Neuron (in vitro differentiated cells): ENCODE data around the gene SORCS3.

Experiments
- H2AFZ ChIP-seq: one replicate; pipeline ENCODE4 v1.6.1; 2013; ENCODE audit warnings: low read depth, mild to moderate bottlenecking, inconsistent platforms, low read length, moderate library complexity
- H3K27me3 ChIP-seq: one replicate; pipeline ENCODE4 v1.6.1; 2013; ENCODE audit warnings: low read length; ENCODE audit not compliant: insufficient read depth
- H3K36me3 ChIP-seq: one replicate; pipeline ENCODE4 v1.6.1; 2013; ENCODE audit warnings: low read length; ENCODE audit not compliant: insufficient read depth
- H3K4me1 ChIP-seq: one replicate; pipeline ENCODE4 v1.6.1; 2013; ENCODE audit warnings: low read length; ENCODE audit not compliant: insufficient read depth
- H3K4me3 ChIP-seq: 2 replicates; pipeline ENCODE4 v1.5.1; 2013; ENCODE audit warnings: mild to moderate bottlenecking, low read length, moderate library complexity
- H3K9me3 ChIP-seq: one replicate; pipeline ENCODE4 v1.6.1; 2013; ENCODE audit warnings: low read length

The SORCS3 gene

GRCh38 chr10:104875561-104875960 is 234.5 kb downstream of the SORCS3 start:
- Histone ChIP-seq H3K4me1 (no peaks in the 10 kb centered on the region), H3K9me3 (no peaks in the 10 kb centered on the region)

GRCh38 chr10:104880624-104881398 is 239.7 kb downstream of the SORCS3 start:
- no peak overlapping the region for H3K4me3 ChIP-seq
- H3K4me1 ChIP-seq: no peaks in the 10 kb centered on the region
- no peak overlapping the region for H2AFZ ChIP-seq
- H3K36me3 ChIP-seq: no peaks in the 10 kb centered on the region
- no peaks in the 10 kb centered on the region for H3K9me3 ChIP-seq
- H3K27me3 ChIP-seq: no peaks in the 10 kb centered on the region

More at GRCh38 chr10:104875561-104875960, 234.5 kb downstream of the SORCS3 start:
- H3K36me3 ChIP-seq: no peaks in the 10 kb centered on the region
- H2AFZ ChIP-seq: no peak overlapping the region
- H3K4me3 ChIP-seq: no peak overlapping the region
- H3K27me3 ChIP-seq: no peaks in the 10 kb centered on the region

- no peak overlapping the region for H3K4me3 ChIP-seq
- no peaks in the 10 kb centered on the region for H3K4me1 ChIP-seq
- H3K36me3 ChIP-seq: no peaks in the 10 kb centered on the region
- no peak overlapping the region for H2AFZ ChIP-seq
- H3K27me3 ChIP-seq: no peaks in the 10 kb centered on the region
- no peaks in the 10 kb centered on the region for H3K9me3 ChIP-seq
Measured at GRCh38 chr10:104881740-104882139, 240.7 kb downstream of the SORCS3 start.

GRCh38 chr10:104892879-104893617 is 252.0 kb downstream of the SORCS3 start:
- no peaks in the 10 kb centered on the region for H3K27me3 ChIP-seq
- no peaks in the 10 kb centered on the region for H3K36me3 ChIP-seq
- H3K9me3 ChIP-seq: no peaks in the 10 kb centered on the region
- H2AFZ ChIP-seq: no peak overlapping the region
- no peak overlapping the region for H3K4me3 ChIP-seq
- H3K4me1 ChIP-seq: peaks cover 12% of the 10 kb centered on the region

GRCh38 chr10:104893701-104894100 is 252.6 kb downstream of the SORCS3 start:
- Histone ChIP-seq H3K4me3 (no peak overlapping the region), H2AFZ (no peak overlapping the region), H3K36me3 (no peaks in the 10 kb centered on the region), H3K9me3 (no peaks in the 10 kb centered on the region), H3K27me3 (no peaks in the 10 kb centered on the region), H3K4me1 (peaks cover 12% of the 10 kb centered on the region)

- Histone ChIP-seq H3K36me3 (no peaks in the 10 kb centered on the region), H3K27me3 (no peaks in the 10 kb centered on the region), H3K4me1 (peaks cover 12% of the 10 kb centered on the region), H3K9me3 (no peaks in the 10 kb centered on the region), H2AFZ (no peak overlapping the region), H3K4me3 (no peak overlapping the region)
Measured at GRCh38 chr10:104894681-104895080, 253.6 kb downstream of the SORCS3 start.

- Histone ChIP-seq H3K9me3 (no peaks in the 10 kb centered on the region), H3K4me1 (peaks cover 12% of the 10 kb centered on the region), H2AFZ (no peak overlapping the region), H3K4me3 (no peak overlapping the region), H3K27me3 (no peaks in the 10 kb centered on the region), H3K36me3 (no peaks in the 10 kb centered on the region)
Measured at GRCh38 chr10:104895541-104895940, 254.5 kb downstream of the SORCS3 start.

GRCh38 chr10:104895981-104896380 is 254.9 kb downstream of the SORCS3 start:
- peaks cover 12% of the 10 kb centered on the region for H3K4me1 ChIP-seq
- no peaks in the 10 kb centered on the region for H3K36me3 ChIP-seq
- H3K9me3 ChIP-seq: no peaks in the 10 kb centered on the region
- H3K27me3 ChIP-seq: no peaks in the 10 kb centered on the region
- H2AFZ ChIP-seq: no peak overlapping the region
- H3K4me3 ChIP-seq: no peak overlapping the region

GRCh38 chr10:104897696-104898095 is 256.6 kb downstream of the SORCS3 start:
- Histone ChIP-seq H2AFZ (no peak overlapping the region), H3K36me3 (no peaks in the 10 kb centered on the region), H3K9me3 (no peaks in the 10 kb centered on the region), H3K4me3 (no peak overlapping the region), H3K27me3 (no peaks in the 10 kb centered on the region), H3K4me1 (peaks cover 12% of the 10 kb centered on the region)

GRCh38 chr10:104899779-104900178 is 258.7 kb downstream of the SORCS3 start:
- H3K4me3 ChIP-seq: no peak overlapping the region
- no peaks in the 10 kb centered on the region for H3K9me3 ChIP-seq
- no peaks in the 10 kb centered on the region for H3K36me3 ChIP-seq
- H3K4me1 ChIP-seq: no peaks in the 10 kb centered on the region
- no peaks in the 10 kb centered on the region for H3K27me3 ChIP-seq
- H2AFZ ChIP-seq: no peak overlapping the region

GRCh38 chr10:104903433-104903832 is 262.3 kb downstream of the SORCS3 start:
- no peaks in the 10 kb centered on the region for H3K9me3 ChIP-seq
- H3K4me3 ChIP-seq: no peak overlapping the region
- H3K27me3 ChIP-seq: peaks cover 9% of the 10 kb centered on the region
- no peaks in the 10 kb centered on the region for H3K36me3 ChIP-seq
- H3K4me1 ChIP-seq: peaks cover 11% of the 10 kb centered on the region
- H2AFZ ChIP-seq: no peak overlapping the region

- Histone ChIP-seq H3K4me1 (peaks cover 11% of the 10 kb centered on the region), H3K36me3 (no peaks in the 10 kb centered on the region)
Measured at GRCh38 chr10:104904753-104905323, 263.7 kb downstream of the SORCS3 start.

GRCh38 chr10:104906112-104906511 is 265.0 kb downstream of the SORCS3 start:
- H3K4me1 ChIP-seq: peaks cover 11% of the 10 kb centered on the region
- H3K36me3 ChIP-seq: no peaks in the 10 kb centered on the region
- H3K27me3 ChIP-seq: peaks cover 13% of the 10 kb centered on the region
- H3K4me3 ChIP-seq: no peak overlapping the region
- no peak overlapping the region for H2AFZ ChIP-seq
- no peaks in the 10 kb centered on the region for H3K9me3 ChIP-seq

More at GRCh38 chr10:104904753-104905323, 263.7 kb downstream of the SORCS3 start:
- Histone ChIP-seq H3K9me3 (no peaks in the 10 kb centered on the region), H3K4me3 (no peak overlapping the region), H2AFZ (no peak overlapping the region), H3K27me3 (peaks cover 9% of the 10 kb centered on the region)
